ENCODE measurements around the gene EIF3L. TPM values are rescaled to one million over a fixed set of nuclear protein-coding genes. Genes with fewer than 3 reads are reported as not detected.

The EIF3L gene
- polyA plus RNA-seq, 3 donors, result 209 to 503 (median 246) TPM

DNA sequence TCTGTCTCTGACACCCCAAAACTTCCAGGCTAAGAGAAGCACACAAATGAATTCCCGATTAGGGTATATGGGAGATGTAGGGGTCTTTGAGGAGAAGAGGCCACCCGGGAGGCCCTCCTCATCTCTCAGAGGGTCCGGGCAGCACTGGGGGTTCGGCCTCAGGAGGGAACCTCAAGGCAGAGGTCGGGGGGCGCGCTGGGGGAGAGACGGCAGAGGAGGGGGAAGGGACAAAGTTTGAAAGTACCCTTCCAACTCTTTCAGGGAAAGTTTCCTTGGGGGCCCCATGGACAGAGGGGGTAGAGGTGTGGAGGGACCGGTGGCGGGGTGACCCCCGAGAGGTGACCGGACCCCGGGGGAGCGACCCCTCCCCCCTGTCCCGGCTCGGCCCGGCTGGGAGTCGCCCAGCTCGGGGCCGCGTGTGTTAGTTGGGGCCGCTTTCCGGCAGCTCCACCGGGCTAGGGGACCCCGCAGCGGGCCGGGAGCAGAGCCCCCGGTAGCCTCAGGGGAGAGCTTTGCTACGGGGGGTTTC lies 44.8 kb upstream of the EIF3L start:
- H3K36me3 Mint-ChIP-seq, result peaks cover 8 to 16% of the 10 kb centered on the region in 2 donors
- Histone ChIP-seq H3K4me2 (replicated peaks; ENCODE audit: extremely low read depth, low read length, poor library complexity, severe bottlenecking) (peak overlapping the region; percentile 89), H3K79me2 (ENCODE audit: insufficient read depth, low read length) (peaks cover 11% of the 10 kb centered on the region), H3K9me3 (replicated peaks in 1 of 2; ENCODE audit: control insufficient read depth in 1 of 2, insufficient read depth in 1 of 2, low read length in 2 of 2) (peaks cover 0 to 5% of the 10 kb centered on the region in 2 donors), H3K27me3 (ENCODE audit: control insufficient read depth in 2 of 2, insufficient read depth in 2 of 2, low read length in 2 of 2) (peaks cover 27 to 63% of the 10 kb centered on the region in 2 donors), H4K20me1 (ENCODE audit: insufficient read depth, low read length) (peaks cover 13% of the 10 kb centered on the region), H2AFZ (ENCODE audit: insufficient read depth, low read depth, low read length, poor library complexity, severe bottlenecking) (peak overlapping the region; percentile 92), H3K4me1 (ENCODE audit: control insufficient read depth in 1 of 2, insufficient read depth in 2 of 2, low read length in 2 of 2) (peaks cover 60 to 70% of the 10 kb centered on the region in 2 donors), H3K27ac (ENCODE audit: low read depth in 1 of 2, low read length in 2 of 2) (no peak overlapping the region), H3K4me3 (replicated peaks in 1 of 3; ENCODE audit: low read depth in 2 of 3, low read length in 3 of 3) (peak overlapping the region; percentile 35 to 75 (median 39)), H3K9ac (ENCODE audit: insufficient read depth, low read length, poor library complexity, severe bottlenecking) (peak overlapping the region; percentile 74), H3K36me3 (replicated peaks in 1 of 2; ENCODE audit: control insufficient read depth in 1 of 2, insufficient read depth in 2 of 2, low read length in 2 of 2) (no peaks in the 10 kb centered on the region)
- TF ChIP-seq, protein P1, sequence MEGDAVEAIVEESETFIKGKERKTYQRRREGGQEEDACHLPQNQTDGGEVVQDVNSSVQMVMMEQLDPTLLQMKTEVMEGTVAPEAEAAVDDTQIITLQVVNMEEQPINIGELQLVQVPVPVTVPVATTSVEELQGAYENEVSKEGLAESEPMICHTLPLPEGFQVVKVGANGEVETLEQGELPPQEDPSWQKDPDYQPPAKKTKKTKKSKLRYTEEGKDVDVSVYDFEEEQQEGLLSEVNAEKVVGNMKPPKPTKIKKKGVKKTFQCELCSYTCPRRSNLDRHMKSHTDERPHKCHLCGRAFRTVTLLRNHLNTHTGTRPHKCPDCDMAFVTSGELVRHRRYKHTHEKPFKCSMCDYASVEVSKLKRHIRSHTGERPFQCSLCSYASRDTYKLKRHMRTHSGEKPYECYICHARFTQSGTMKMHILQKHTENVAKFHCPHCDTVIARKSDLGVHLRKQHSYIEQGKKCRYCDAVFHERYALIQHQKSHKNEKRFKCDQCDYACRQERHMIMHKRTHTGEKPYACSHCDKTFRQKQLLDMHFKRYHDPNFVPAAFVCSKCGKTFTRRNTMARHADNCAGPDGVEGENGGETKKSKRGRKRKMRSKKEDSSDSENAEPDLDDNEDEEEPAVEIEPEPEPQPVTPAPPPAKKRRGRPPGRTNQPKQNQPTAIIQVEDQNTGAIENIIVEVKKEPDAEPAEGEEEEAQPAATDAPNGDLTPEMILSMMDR (IDR thresholded peaks at IDR 0.05), result no peak
- intact Hi-C loops (cut with micrococcal nuclease), result loop anchor here in 1 of 2 donors (10.0 kb wide), 1 partner anchor 120 kb away; the partner anchor contains the start of gene NOL12
- peaks cover 54% of the 10 kb centered on the region for H3K4me1 Mint-ChIP-seq
- WGBS (ENCODE audit: insufficient coverage), result 0% methylated on average over 22 of the region's 29 CpGs
- peak overlapping the region; percentile 60 to 88 for H3K4me3 Mint-ChIP-seq
- H3K27ac Mint-ChIP-seq, result peak overlapping the region in 1 of 7 donors; percentile 70
- H3K27me3 Mint-ChIP-seq (ENCODE audit: low read depth in 3 of 3), result peaks cover 66 to 79% (median 70%) of the 10 kb centered on the region in 3 donors
- no peak for DNase-seq
- H3K9me3 Mint-ChIP-seq, result peaks cover 0 to 17% (median 7%) of the 10 kb centered on the region in 7 donors

DNA sequence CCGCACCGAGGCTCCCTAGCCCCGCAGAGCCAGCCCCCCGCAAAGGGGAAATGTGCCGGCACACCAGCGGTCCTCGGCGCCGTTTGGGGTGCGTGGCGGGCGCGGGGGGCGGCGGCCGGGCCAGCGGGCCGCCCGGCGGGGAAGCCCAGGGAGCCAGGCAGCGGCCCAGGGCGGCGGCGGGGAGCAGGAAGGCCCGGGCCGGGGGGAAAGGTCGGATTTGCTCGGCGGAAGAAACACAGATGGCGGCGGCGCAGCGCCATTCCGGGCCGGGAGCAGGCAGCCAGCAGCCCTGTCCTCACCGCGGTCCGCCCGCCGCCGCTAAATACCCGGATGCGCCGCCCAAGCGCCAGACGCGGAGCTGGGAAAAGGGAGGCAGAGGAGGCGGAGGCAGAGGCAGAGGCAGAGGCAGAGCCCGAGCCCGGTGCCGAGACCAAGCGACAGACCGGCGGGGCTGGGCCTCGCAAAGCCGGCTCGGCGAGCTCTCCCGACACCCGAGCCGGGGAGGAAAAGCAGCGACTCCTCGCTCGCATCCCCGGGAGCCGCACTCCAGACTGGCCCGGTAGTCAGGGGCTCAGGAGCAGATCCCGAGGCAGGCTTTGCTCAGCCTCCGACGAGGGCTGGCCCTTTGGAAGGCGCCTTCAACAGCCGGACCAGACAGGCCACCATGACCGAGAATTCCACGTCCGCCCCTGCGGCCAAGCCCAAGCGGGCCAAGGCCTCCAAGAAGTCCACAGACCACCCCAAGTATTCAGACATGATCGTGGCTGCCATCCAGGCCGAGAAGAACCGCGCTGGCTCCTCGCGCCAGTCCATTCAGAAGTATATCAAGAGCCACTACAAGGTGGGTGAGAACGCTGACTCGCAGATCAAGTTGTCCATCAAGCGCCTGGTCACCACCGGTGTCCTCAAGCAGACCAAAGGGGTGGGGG lies 44.1 kb upstream of the EIF3L start:
- peak overlapping the region; percentile 8 to 18 for H3K27ac ChIP-seq (ENCODE audit: low read depth in 1 of 2, low read length in 2 of 2)
- H3K27me3 Mint-ChIP-seq (ENCODE audit: low read depth in 3 of 3), result peaks cover 61 to 79% (median 67%) of the 10 kb centered on the region in 3 donors
- H3K27me3 ChIP-seq (ENCODE audit: control insufficient read depth in 2 of 2, insufficient read depth in 2 of 2, low read length in 2 of 2), result peaks cover 27 to 63% of the 10 kb centered on the region in 2 donors

More for the DNA sequence above, 44.1 kb upstream of the EIF3L start:
- peaks cover 60 to 70% of the 10 kb centered on the region in 2 donors for H3K4me1 ChIP-seq (ENCODE audit: control insufficient read depth in 1 of 2, insufficient read depth in 2 of 2, low read length in 2 of 2)
- H4K20me1 ChIP-seq (ENCODE audit: insufficient read depth, low read length), result peaks cover 13% of the 10 kb centered on the region
- WGBS (ENCODE audit: insufficient coverage), result 3% methylated on average over 84 of the region's 87 CpGs
- peaks cover 54% of the 10 kb centered on the region for H3K4me1 Mint-ChIP-seq
- TF ChIP-seq, protein P1 (IDR thresholded peaks at IDR 0.05), result no peak
- H3K4me2 ChIP-seq (replicated peaks; ENCODE audit: extremely low read depth, low read length, poor library complexity, severe bottlenecking), result peak overlapping the region; percentile 89
- H3K9me3 Mint-ChIP-seq, result peaks cover 0 to 17% (median 7%) of the 10 kb centered on the region in 7 donors
- H3K9me3 ChIP-seq (replicated peaks in 1 of 2; ENCODE audit: control insufficient read depth in 1 of 2, insufficient read depth in 1 of 2, low read length in 2 of 2), result peaks cover 0 to 5% of the 10 kb centered on the region in 2 donors
- intact Hi-C loops (cut with micrococcal nuclease), result loop anchor here in 1 of 2 donors (10.0 kb wide), 1 partner anchor 120 kb away; the partner anchor contains the start of gene NOL12
- peaks cover 8 to 16% of the 10 kb centered on the region in 2 donors for H3K36me3 Mint-ChIP-seq
- peak; percentile 65 to 72 (median 67) for DNase-seq
- H3K4me3 Mint-ChIP-seq, result peak overlapping the region; percentile 87 to 96
- no peaks in the 10 kb centered on the region for H3K36me3 ChIP-seq (replicated peaks in 1 of 2; ENCODE audit: control insufficient read depth in 1 of 2, insufficient read depth in 2 of 2, low read length in 2 of 2)
- peak overlapping the region; percentile 4 to 90 (median 59) for H3K27ac Mint-ChIP-seq
- peak overlapping the region; percentile 92 for H2AFZ ChIP-seq (ENCODE audit: insufficient read depth, low read depth, low read length, poor library complexity, severe bottlenecking)
- H3K9ac ChIP-seq (ENCODE audit: insufficient read depth, low read length, poor library complexity, severe bottlenecking), result peak overlapping the region; percentile 74
- peaks cover 11% of the 10 kb centered on the region for H3K79me2 ChIP-seq (ENCODE audit: insufficient read depth, low read length)
- peak overlapping the region; percentile 42 to 75 (median 59) for H3K4me3 ChIP-seq (replicated peaks in 1 of 3; ENCODE audit: low read depth in 2 of 3, low read length in 3 of 3)
